HG02943 (cell line): ENCODE measurements around the gene UNC79.

Experiments
- ATAC-seq: cut with Tn5 transposase; IDR thresholded peaks from one replicate; pipeline ENCODE4 v1.9.1; 2021; ENCODE audit warnings: mild to moderate bottlenecking, low read depth, moderate library complexity; ENCODE audit not compliant: unreplicated experiment

The UNC79 gene

DNA sequence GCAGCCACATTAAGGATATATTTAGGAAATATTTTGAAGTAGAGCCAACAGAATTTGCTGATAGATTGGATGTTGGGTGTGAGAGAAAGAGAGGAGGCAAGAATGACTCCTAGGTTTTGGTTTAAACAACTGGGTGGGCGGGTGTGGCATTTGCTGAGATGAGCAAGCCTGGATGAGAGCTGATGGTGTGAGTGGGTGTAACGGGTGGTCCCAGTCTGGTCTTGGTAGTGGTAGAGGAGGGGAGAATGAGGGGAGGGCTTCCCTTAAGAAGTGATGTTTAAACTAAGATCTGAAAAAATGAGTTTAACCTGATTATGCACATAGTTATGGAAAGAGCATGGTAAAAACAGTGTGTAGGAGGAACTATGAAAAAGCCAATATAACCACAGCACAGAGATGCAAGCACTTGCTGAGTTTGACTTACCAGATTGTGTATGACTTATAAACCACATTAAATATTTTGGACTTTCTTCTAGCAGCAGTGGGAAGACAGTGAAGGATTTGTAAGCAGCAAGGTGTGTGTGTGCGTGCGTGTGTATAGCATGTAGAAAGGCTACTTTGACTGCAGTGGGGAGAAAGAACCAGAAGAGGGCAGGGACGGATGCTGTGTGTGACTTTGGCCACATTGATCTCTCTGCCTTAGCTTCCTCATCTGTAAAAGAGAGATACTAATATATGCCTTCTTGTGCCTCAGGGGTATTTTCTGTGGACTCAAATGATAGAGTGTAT is 217.9 kb downstream of the UNC79 start:
- no peak for ATAC-seq

DNA sequence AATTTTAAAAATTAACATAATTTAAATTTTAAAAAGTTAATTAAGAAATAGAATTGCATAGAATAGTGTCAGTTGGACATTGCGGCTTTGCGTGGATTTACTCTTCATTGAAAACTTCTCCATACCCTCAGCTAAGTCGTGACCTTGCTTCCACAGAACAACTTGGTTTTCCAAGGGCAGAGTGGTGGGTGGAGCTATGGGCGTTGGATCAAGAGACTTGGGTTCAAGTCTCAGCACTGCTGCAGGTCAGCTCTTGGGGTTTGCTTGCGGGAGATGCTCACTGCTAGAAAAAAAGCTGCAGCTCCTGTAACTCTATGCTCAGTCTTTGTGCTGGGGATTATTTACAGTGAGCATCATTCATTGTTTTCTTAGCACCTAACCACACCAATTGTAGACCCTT is 223.9 kb downstream of the UNC79 start:
- no peak for ATAC-seq

GRCh38 chr14:93655078-93655750 is 224.5 kb downstream of the UNC79 start:
- ATAC-seq = no peak

DNA sequence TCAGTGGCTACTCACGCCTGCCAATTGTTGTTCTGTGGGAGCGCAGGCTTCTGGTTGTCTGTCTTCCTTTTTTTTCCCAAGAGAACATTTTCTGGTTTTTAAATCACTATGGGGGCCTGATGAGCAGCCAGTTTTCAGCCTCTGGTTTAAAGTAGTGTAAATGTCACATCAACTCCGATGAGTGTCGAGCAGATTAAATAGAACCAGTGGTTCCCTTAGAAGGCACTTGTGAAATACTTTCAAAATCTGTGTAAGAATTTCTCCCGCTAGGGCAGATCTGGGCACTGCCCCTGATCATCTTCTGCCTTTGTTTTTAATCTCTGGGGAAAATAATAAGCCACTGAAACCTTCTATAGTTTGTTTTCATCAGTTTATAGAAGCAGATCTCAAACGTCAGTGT is 227.1 kb downstream of the UNC79 start:
- ATAC-seq = no peak

GRCh38 chr14:93663317-93663716 is 232.6 kb downstream of the UNC79 start:
- no peak for ATAC-seq

- no peak for ATAC-seq
Observed at GRCh38 chr14:93665169-93665568, 234.4 kb downstream of the UNC79 start.

GRCh38 chr14:93669632-93670031 is 238.9 kb downstream of the UNC79 start:
- ATAC-seq = no peak

GRCh38 chr14:93674343-93674742 is 243.6 kb downstream of the UNC79 start:
- ATAC-seq = no peak

DNA sequence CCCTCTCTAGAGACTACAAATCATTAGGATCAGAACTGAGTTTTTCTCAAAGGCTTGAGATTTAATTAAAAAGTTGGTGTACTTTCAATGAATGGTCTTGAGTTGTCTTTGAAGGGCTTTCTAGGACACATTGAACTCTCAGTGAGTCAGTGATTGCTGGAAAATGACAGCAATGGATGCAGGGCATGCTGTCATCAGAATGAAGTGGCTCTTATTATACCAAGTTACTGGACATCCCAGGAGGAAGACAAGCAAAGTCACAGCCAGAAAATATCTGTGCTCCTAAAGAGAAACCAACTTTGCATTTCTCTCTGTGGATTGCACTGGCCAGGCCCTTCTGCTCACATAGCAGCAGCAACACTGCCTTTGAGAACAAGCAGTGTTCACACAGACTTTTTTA is 244.9 kb downstream of the UNC79 start:
- ATAC-seq = no peak

- ATAC-seq = no peak
Observed at GRCh38 chr14:93676416-93676958, 245.7 kb downstream of the UNC79 start.

GRCh38 chr14:93682459-93682858 is 251.7 kb downstream of the UNC79 start:
- no peak for ATAC-seq

DNA sequence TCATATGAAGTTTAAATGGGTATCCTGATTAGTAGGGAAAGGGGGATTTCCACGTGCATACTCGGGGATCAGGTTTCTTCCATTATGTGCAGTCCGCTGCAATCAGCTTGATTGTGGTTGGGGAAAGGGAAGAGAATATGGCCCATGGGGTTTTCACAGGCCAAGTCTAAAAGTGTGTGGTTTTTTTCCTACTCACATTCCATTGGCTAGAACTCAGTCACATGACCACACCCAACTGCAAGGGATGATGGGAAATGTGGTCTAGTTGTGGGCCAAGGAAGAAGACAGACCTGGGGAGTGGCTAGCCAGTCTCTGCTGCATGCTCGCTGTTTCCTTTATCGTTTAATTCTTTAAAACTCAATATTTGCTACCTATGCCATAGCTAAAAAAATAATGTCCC is 252.5 kb downstream of the UNC79 start:
- ATAC-seq = no peak

GRCh38 chr14:93685121-93685895 is 254.6 kb downstream of the UNC79 start:
- ATAC-seq = no peak

- ATAC-seq = no peak
Observed at GRCh38 chr14:93686268-93686667, 255.5 kb downstream of the UNC79 start.

- ATAC-seq = no peak
Observed at GRCh38 chr14:93688239-93688666, 257.5 kb downstream of the UNC79 start.

GRCh38 chr14:93688820-93689219 is 258.1 kb downstream of the UNC79 start:
- ATAC-seq = no peak

- no peak for ATAC-seq
Observed at GRCh38 chr14:93690146-93690545, 259.4 kb downstream of the UNC79 start.

DNA sequence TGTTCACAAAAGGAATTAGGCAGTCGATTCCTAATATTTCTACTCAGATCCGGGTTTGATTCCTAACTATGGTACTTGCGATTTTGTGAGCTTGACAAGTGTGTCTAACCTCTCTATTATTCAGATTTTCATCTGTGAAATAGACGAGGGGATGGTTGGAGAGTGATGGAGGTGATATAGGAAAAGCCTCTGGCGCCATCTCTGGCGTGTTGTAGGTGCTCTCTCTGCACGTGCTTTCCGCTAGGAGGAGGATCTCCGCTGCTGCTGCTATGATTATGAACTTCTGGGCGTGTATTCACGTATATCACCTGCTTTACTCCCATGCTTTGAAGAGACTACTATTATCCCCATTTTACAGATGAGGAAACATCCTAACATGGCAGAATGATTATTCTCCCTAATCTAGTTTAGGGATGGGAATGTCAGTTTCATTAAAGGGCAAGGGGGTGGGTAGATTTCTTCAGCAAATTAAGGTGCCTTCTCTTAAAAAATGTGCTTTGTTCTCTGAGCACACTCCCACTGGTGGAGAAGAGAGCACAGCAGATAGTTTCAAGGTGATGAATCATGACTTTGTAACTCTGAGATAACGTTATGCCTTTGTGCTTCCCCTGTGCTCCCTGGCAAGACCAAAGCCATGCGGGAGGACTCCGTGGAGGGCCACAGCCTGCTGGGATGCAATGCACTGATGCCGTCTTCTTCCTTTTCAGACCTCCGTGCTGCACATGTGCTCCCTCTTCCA is 260.5 kb downstream of the UNC79 start:
- ATAC-seq = no peak

DNA sequence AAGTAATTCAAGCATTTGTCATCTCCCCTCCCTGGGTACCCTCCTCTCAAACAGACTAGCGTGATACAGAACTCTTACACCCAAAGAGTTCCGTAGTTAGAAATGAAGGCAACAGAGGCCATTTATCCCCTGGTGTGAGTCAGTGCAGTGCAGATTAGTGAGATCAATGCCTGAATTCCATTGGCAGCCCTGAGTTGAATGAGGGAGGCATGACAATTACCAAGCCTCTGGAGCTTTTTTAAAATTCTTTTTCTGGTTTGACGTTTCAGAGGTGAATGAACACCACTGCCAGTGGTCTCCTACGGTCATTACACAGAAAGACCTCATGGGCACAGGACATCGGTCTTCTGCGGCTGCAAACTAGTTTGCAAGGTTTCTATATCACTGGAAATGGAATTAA is 263.2 kb downstream of the UNC79 start:
- ATAC-seq = no peak

DNA sequence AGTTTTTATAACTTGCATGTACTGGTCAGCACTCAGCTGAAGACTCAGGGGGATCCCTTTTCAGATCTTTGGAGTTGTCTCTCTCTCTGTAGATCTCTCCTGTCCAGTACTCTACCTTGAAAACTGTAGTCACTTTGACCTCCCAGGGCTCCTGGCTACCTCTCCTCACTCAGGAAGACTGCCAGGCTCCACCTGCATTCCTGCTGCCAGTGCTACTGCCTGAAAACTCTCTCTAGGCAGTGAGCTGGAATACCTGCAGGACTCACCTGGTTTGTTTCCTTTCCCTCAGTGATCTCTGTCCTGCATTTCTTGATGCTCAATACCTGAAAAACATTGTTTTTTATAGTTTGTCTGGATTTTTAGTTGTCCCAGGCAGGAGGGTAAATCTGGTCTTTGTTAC is 270.2 kb downstream of the UNC79 start:
- ATAC-seq = no peak

DNA sequence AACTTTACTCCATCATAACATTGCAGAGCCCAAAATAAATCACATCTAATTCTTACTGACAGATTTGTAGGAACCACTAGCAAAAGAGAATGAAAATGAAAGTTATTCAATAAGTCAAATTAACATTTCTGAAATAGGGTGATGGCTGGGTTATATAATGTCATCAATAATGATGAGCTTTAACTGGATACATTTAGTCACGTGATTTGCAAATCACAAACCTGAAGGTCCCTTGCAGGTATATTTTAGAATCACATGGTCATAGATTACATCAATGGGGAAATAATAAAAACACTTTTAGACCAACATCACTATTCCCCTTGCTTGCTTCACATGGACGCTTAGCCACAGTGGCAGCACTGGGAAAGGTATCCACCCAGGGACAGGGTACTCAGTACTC is 270.8 kb downstream of the UNC79 start:
- no peak for ATAC-seq
